ENCODE data around the gene GOT2.
A peak's percentile ranks its signal among the peaks of the same experiment; 100 is the strongest.
"Not testable (repeated sequence)": the region's sequence is repeated elsewhere in the genome, so short reads cannot be mapped to it uniquely, and the experiment has no call there.

GOT2 gene

GRCh38 chr16:58716468-58716867 is 17.6 kb downstream of the GOT2 start:
- DNase-seq: no peak

GRCh38 chr16:58713742-58714141 is 20.4 kb downstream of the GOT2 start:
- DNase-seq: no peak

- no peak for DNase-seq
Observed at GRCh38 chr16:58709333-58709732, 24.8 kb downstream of the GOT2 start.

- no peak for DNase-seq
Observed at GRCh38 chr16:58699151-58699550, 35.0 kb downstream of the GOT2 start.

- no peak for DNase-seq
Observed at GRCh38 chr16:58695368-58695767, 38.7 kb downstream of the GOT2 start.

GRCh38 chr16:58692450-58692849 is 41.7 kb downstream of the GOT2 start:
- DNase-seq: no peak

- DNase-seq: not testable (repeated sequence)
Observed at GRCh38 chr16:58686985-58687706, 47.0 kb downstream of the GOT2 start.

GRCh38 chr16:58685084-58685449 is 49.0 kb downstream of the GOT2 start:
- no peak for DNase-seq

- DNase-seq: peak; percentile 21
Observed at GRCh38 chr16:58684354-58685083, 49.6 kb downstream of the GOT2 start, which contains the start of gene SLC38A7. Gene SLC38A7 (minus strand): TSS chr16:58684770. CDS start chr16:58680126, 4,644 bp downstream.

GRCh38 chr16:58684001-58684353 is 50.1 kb downstream of the GOT2 start:
- no peak for DNase-seq

- DNase-seq: no peak
Observed at GRCh38 chr16:58679763-58680162, 54.4 kb downstream of the GOT2 start.

GRCh38 chr16:58678716-58679115 is 55.4 kb downstream of the GOT2 start:
- DNase-seq: no peak

GRCh38 chr16:58678269-58678668 is 55.8 kb downstream of the GOT2 start:
- DNase-seq: no peak

- DNase-seq: no peak
Observed at GRCh38 chr16:58670946-58671583, 63.1 kb downstream of the GOT2 start.

- DNase-seq: no peak
Observed at GRCh38 chr16:58670177-58670576, 63.9 kb downstream of the GOT2 start.

- no peak for DNase-seq
Observed at GRCh38 chr16:58665200-58665599, 68.9 kb downstream of the GOT2 start.

- DNase-seq: peak; percentile 49
Observed at GRCh38 chr16:58661199-58661830, 72.8 kb downstream of the GOT2 start.

GRCh38 chr16:58659911-58660310 is 74.2 kb downstream of the GOT2 start:
- DNase-seq: not testable (repeated sequence)

GRCh38 chr16:58658796-58659211 is 75.3 kb downstream of the GOT2 start:
- no peak for DNase-seq

All from NCI-H510A treated with DMSO at 0.1 percent for 48 hours (cell line).